HG03469 (cell line): ENCODE results near the gene P4HB.

Source experiments
- ATAC-seq: cut with Tn5 transposase; IDR thresholded peaks from one replicate; pipeline ENCODE4 v1.9.1; 2021; ENCODE audit warnings: mild to moderate bottlenecking, moderate library complexity, moderate number of reproducible peaks; ENCODE audit not compliant: unreplicated experiment

The P4HB gene

DNA sequence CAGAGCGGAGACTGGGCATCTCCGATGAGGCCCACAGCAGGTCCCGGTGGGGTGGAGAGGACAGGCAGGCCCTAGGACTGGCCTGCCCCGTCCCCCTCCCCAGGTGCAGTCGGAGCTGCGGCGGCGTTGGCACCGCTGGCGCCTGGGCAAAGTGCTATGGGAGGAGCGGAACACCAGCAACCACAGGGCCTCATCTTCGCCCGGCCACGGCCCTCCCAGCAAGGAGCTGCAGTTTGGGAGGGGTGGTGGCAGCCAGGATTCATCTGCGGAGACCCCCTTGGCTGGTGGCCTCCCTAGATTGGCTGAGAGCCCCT, 47.0 kb downstream of the P4HB start:
- no peak for ATAC-seq

DNA sequence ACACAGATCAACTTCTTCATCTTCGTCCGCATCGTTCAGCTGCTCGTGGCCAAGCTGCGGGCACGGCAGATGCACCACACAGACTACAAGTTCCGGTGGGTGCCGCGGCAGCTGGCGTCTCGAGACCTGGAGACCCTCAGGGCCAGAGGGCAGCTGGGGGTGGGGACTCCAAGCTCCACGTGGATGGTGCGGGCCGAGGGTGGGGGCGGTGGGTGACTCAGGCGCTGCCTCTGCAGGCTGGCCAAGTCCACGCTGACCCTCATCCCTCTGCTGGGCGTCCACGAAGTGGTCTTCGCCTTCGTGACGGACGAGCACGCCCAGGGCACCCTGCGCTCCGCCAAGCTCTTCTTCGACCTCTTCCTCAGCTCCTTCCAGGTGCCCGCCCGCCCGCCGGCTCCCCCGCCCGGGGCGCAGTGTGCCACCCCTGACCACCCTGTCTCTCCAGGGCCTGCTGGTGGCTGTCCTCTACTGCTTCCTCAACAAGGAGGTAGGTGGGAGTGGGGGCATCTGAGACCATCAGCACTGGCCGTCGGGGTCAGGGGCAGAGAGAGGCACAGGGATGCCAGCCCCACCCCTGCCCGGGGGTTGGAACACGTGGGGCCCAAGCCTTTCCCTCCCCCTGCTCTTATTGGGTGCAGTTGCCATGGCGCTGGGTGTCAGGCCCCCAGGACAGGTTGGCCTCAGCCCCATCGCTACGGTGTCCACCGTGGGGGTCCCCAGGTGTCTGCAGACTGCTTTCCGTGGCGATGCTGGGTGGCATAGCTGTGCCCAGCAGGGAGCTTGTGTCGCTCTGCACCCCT, 47.6 kb downstream of the P4HB start:
- no peak for ATAC-seq

DNA sequence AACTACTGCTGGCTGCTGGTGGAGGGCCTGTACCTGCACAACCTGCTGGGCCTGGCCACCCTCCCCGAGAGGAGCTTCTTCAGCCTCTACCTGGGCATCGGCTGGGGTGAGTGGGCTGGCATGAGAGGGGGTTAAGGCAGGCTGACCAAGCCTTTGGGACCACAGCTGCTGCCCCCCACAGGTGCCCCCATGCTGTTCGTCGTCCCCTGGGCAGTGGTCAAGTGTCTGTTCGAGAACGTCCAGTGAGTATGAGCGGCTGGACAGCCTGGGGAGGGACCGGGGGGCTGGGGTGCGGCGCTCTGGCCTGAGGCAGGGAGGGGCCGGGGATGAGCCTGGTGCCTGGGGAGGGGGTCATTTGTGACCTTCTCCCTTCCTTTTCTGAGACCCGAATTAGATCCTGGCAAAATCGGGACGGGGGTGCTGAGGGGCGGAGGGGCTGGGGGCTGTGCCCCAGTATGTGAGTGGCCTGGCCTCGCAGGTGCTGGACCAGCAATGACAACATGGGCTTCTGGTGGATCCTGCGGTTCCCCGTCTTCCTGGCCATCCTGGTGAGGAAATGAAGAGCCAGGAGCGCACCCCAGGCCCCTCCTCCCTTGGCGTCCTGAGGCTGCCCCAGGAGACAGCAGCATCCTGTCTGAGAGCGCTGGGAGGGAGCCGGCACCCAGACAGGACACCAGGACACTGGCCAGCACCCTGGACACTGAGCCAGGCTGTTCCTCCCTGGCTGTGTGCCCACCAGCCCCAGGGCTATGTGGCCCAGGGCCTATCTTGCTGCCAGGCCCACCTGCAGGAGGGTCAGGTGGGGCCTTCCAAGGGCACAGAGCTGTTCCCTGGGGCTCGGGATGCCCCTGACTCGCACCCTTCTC, 48.4 kb downstream of the P4HB start:
- ATAC-seq: no peak

DNA sequence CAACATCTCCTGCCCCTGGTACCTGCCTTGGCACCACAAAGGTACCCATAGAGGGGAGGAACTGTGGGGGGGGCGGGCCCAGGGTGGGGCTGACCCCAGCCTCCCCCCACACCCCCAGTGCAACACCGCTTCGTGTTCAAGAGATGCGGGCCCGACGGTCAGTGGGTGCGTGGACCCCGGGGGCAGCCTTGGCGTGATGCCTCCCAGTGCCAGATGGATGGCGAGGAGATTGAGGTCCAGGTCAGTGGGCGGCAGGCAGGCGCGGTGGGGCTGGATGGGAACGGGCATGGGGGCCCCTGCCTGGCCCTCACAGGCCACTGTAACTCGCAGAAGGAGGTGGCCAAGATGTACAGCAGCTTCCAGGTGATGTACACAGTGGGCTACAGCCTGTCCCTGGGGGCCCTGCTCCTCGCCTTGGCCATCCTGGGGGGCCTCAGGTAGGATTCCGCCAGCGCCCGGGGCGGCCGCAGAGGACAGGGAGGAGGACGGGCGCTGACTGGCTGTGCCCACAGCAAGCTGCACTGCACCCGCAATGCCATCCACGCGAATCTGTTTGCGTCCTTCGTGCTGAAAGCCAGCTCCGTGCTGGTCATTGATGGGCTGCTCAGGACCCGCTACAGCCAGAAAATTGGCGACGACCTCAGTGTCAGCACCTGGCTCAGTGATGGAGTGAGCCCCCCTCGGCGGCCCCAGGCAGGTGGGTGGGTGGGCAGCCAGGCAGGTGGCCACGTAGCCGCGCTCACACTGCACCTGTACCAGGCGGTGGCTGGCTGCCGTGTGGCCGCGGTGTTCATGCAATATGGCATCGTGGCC, 49.2 kb downstream of the P4HB start:
- ATAC-seq: no peak

DNA sequence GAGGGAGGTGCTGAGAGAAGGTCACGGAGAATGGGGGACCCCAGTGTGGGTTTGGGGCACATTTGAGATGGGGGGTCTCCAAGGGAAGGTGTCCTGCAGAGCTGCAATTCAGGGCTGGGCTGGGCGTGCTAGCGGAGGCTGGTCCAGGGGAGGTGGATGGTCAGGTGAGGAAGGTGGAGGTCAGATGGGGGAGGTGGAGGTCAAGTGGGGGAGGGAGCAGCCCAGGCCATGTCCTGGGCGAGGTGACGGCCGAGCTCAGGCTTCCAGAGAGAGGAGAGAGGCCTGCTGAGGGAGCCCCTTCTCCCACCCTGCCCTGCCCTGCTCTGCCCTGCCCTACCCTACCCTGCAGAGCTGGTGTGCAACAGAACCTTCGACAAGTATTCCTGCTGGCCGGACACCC, 49.9 kb downstream of the P4HB start:
- no peak for ATAC-seq

DNA sequence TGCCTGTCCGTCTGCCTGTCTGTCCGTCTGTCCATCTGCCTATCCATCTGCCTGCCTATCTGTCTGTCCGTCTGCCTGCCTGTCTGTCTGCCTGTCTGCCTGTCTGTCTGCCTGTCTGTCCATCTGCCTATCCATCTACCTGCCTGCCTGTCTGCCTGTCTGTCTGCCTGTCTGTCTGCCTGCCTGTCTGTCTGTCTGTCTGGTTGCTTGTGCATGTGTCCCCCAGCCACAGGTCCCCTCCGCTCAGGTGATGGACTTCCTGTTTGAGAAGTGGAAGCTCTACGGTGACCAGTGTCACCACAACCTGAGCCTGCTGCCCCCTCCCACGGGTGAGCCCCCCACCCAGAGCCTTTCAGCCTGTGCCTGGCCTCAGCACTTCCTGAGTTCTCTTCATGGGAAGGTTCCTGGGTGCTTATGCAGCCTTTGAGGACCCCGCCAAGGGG, 50.8 kb downstream of the P4HB start:
- no peak for ATAC-seq

DNA sequence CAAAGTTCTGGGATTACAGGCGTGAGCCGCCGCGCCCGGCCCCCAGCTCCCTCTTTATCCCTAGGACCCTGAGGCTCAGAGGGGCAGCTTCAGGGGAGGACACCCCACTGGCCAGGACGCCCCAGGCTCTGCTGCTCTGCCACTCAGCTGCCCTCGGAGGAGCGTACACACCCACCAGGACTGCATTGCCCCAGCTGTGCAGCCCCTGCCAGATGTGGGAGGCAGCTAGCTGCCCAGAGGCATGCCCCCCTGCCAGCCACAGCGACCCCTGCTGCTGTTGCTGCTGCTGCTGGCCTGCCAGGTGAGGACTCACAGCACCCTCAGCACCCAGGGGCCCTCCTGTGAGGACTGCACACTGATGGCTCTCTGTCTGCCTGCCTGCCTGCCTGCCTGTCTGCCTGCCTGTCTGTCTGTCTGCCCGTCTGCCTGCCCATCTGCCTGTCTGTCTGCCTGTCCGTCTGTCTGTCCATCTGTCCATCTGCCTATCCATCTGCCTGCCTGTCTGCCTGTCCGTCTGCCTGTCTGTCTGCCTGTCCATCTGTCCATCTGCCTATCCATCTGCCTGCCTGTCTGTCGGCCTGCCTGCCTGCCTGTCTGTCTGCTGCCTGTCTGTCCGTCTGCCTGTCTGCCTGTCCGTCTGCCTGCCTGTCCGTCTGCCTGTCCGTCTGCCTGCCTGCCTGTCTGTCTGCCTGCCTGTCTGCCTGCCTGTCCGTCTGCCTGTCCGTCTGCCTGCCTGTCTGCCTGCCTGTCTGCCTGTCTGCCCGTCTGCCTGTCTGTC, 51.4 kb downstream of the P4HB start:
- ATAC-seq: no peak

DNA sequence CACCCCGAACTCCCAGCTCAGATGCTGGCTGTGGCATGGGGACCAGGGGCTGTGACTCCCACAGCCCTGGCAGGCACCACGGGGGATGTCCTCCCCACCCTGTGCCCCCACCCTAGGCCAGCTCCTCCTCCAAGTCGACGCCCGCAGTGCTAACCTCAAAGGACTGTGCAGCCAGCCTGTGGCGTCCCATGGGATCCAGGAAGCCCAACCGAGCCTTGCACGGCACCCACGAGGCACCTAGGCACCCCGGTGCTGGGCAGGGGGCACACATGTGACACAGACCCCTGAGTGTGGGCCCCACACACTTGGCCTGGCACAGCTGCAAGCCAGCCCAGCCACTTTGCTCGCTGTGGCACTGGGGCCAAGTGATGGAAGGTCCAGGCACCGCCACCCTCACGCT, 52.5 kb downstream of the P4HB start:
- ATAC-seq: no peak

DNA sequence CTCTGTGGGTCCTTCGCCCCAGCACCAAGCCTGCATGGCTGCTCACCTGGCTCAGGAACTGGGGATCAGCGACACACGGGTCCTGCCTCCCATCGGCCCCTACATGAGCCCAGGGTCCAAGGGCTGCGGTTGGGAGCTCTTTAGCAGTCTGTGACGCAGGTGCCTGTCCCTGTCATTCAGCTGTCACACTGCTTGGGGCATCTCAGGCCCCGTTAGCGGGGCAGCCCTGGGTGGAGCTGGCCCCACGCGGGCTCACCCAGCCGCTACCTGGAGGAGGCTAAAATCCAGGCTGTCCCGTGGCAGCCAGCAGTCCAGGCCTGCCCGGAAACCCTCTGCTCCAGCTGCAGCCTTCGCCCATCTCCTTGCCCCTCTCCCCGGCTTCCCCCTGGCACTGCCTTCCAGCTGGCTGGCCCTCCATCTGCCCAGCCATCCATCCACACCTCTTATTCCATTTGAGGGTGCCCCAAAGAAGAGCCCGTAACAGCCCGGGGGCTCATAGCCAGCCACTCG, 53.1 kb downstream of the P4HB start:
- no peak for ATAC-seq

DNA sequence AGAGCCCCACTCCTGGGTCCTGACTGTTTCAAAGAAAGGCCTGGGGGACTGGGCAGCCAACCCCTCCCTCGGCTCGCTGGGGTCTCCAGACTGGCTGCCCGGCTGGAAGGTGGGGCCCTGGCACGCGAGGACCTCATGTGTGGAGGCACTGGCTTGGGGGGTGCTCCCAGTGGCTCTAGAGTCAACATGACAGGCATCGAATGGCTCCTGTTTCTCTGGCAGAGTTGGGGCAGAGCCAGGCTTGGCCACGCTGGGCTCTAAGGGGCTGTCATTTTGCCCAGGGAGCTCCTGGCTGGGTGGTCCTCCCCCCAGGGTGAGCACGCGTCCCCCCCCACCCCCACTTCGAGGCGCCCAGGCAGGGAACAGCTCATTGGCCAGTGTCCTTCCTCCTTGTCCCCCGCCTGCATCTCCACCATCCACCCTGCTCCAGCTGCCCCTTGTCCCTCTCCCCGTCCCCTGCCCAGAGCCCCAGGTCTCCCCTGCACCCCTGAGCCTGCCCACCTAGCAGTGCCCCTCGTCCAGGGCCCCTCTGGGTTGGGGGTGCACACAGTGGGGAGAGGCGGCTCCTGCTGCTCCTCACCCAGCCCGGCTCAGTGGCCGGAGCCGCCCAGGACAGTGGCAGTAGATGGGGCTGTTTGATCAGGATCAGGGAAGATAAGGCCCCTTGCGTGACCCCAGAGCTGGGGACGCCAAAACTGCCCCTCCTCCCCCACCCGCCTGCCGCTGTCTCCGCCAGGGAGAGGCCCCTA, 53.7 kb downstream of the P4HB start:
- ATAC-seq: no peak

DNA sequence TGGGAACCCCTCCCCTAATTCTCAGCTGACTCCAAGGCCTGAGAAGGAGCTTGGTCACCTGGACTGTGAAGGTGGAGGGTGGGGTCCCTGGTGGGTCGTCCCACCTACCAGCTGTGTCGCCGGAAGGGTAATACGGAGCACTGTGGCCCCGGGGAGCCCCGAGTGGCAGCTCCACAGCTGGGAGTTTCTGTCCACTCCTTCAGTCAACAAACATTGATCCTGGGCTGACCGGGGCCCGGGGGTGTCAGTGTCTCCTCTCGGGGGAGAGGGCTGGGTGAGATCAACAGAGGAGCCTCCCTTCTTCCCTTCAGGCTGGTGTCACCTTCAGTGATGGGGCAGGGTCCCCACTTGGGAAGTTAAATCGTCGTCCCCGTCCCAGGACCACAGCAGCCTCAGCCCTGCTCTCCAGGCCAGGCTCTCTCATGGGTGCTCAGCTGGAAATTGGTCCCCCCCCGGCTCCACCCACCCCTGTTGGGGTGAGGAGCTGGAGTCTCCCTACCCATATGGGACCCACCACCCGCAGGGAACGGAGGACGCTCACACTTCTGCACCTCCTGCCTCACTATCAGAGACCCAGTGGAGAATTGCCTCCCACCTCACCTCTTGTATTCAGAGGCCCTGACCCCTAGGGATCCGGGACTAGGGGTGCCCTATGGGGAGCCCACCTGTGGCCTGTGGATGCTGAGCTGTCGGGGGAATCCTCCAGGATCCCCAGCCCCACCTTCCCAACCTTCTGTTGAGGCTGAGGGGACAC, 54.5 kb downstream of the P4HB start:
- no peak for ATAC-seq

DNA sequence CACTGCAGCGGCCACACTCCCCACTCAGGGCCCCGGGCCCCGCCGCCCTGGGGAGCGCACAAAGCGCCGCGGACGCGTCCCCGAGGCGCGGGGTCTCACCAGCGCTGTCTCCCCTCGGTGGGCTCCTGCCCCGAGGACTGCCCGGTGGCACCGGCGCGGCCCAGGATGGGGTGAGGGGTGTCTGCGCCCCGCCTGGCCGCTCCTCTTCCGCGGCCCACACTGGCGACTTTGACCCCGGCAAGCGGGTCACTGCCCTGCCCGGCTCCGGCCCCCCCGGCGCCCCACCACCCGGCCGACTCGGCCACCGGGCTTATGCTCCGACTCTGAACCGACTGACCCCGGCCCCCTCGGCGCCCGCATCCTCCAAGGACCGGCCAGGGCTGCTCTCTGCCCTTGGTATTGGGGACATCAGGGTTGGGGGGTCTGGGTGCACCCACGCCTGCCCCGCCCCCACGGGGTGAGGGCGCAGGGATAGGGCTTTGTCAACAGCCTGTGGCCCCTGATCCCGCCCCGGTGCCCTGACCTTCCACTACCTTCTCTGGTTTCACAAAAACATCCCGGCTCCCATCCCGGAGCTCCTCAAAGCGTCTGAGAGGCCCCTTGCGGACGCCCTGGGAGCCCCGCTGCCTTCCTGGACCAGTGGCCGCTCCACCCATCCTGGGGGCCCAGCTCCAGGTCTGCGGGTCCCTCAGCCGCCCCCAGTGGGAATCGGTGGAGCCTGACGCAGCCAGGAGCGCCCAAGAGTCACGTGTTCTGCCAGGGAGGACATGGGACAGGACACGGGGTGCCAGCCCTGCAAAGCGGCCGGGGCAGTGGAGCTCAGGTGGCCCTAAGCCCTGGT, 55.6 kb downstream of the P4HB start:
- no peak for ATAC-seq

DNA sequence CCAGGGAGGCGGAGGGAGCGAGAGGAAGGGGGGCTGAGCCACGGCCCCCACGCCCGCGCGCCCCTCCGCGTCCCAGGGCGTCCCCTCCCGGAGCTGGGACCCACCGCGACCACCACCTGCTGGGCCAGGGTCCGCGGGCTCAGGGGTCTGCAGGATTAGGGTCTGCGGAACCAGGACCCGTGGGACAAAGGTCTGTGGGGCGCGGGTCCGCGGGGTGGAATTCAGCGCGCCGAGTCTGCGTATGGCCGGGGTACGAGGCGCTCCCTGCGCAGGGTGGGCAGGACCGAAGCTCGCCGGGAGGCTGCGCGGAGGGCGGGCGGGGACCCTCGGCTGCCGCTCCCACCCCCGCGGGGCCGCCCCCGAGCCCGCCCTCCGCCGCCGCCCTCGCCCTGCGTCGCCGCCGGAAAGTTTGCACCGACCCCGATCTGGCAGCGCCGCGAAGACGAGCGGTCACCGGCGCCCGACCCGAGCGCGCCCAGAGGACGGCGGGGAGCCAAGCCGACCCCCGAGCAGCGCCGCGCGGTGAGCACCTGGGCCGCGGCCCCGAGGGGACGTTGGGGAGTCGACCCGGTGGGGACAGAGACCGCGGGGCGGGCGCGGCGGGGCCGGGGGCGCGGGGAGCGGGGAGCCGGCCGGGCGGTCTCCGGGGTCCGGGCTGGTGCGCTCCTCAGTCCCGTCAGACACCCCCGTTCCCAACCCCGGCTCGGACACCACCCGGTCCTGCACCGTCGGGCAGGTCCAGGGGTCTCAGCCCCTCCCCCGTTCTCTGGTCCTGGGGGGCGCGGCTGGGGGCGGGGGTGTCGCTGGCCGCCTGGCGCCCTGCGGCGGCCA, 56.4 kb downstream of the P4HB start, which contains the start of gene GCGR:
TSS of gene GCGR (plus strand) at position 423 of the 831 bp plus-strand sequence. CDS start 4,869 bp downstream, outside the sequence.
- ATAC-seq: no peak

DNA sequence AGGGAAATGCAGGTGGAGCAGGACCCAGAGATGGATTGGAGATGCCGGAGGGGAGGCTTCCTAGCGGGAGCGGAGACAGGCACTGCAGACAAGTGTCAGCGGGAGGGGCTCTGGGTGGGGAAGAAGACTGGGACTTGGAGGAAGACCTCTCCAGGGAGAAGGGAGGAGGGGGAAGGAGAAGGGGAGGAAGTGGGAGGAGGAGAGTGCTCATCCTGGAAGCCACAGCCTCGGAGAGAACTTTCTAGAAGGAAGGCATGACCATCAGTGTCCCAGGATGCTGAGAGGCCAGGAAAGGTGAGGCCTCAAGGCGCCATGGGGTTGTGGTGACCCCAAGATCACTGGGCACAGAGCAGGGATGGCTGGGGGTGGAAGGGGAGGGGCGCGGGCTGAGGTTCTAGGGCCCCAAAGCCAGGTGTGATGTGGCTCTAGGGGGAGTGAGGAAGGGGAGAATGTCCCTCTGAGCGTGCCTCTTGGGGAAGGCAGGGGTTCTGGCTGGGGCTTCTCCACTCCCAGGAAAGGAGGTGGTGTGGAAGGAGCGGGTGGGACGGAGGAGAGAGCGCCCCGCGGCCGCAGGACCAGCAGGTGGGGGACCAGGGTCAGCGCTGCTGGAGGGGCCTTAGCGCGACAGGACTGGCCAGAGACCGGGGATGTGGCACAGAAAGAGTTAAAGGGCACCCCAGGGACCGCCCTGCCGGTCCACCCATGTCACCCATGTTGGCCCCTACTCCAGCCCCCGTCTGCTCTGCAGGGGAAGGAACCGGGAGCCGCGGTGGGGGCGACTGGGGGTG, 57.3 kb downstream of the P4HB start:
- ATAC-seq: no peak

DNA sequence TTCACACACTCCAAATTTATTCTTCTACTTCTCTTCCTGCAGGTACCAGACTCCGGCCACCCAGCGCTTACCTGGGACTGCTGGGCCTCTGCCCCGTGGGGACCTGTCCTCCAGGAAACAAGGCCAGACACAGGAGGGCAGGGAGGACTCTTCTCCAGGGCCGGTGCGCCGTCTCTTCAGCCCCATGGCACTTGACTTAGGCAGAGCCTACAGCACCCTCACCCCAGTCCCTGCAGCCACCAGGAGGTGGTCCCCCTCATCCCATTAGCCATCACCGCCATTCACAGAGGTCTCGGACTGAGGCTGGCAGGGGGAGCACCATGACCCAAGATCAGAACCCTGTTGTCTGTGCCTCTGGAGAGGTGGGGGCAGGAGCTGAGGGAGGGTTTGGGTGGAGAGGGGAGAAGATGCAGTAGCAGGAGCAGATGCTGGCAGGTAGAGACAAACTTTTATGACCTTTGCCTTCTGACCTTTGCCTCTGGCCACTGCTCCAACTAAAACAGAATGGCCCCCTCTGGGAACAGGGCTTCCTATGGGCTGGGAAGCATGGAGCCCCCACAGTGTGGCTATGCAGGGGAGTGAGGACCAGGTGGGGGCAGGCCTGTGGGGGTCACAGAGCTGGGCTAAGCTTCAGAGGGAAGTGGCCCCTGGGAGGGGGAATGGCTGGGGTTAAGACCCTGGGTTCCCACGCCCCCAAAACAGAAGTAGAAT, 58.1 kb downstream of the P4HB start:
- no peak for ATAC-seq

DNA sequence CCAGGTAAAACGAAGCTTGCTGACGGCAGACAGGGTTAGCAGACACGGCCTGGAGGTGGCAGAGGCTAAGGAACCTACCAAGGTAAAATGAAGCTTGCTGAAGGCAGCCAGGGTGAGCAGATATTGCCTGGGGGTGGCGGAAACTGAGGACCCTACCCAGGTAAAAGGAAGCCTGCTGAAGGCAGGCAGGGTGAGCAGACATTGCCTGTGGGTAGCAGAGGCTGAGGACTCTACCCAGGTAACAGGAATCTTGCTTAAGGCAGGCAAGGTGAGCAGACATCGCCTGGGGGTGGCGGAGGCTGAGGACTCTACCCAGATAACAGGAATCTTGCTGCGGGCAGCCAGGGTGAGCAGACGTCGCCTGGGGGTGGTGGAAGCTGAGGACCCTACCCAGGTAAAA, 59.0 kb downstream of the P4HB start:
- ATAC-seq: no peak
